Measurements from ENCODE around the gene BEAN1. TPM values are rescaled to one million over a fixed set of nuclear protein-coding genes. Genes with fewer than 3 reads are reported as not detected.
"Not testable (repeated sequence)": the region's sequence is repeated elsewhere in the genome, so short reads cannot be mapped to it uniquely, and the experiment has no call there.

Gene BEAN1
- total RNA-seq, 1 experiment from 2014 or later, result 1.1 TPM

DNA sequence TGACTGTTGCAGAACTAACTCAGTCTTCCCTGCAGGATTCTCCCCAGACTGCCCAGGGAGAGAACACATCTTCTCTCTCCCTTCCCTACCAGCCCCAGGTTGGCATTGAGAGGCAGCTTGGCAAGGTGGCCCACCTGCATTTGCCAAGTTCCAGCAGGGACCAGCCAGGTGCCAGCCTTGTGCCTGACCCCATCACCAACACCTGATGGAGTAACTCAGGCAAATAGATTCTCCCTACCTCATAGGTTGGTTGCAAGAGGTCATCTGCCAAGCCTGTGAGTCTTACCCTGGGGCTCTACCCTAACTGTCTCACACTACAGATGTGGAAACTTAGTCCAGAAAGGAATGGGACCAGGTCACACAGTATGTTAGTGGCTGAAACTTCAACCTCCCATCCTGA lies 20.4 kb downstream of the BEAN1 start:
- ChIA-PET CTCF (interaction anchor here (1.1 to 1.2 kb wide), 3 partner anchors 8 to 90 kb away, joined by 3 read pairs; no protein-coding TSS in a partner anchor), POLR2A (no interaction called here)
- TF ChIP-seq, protein P1, sequence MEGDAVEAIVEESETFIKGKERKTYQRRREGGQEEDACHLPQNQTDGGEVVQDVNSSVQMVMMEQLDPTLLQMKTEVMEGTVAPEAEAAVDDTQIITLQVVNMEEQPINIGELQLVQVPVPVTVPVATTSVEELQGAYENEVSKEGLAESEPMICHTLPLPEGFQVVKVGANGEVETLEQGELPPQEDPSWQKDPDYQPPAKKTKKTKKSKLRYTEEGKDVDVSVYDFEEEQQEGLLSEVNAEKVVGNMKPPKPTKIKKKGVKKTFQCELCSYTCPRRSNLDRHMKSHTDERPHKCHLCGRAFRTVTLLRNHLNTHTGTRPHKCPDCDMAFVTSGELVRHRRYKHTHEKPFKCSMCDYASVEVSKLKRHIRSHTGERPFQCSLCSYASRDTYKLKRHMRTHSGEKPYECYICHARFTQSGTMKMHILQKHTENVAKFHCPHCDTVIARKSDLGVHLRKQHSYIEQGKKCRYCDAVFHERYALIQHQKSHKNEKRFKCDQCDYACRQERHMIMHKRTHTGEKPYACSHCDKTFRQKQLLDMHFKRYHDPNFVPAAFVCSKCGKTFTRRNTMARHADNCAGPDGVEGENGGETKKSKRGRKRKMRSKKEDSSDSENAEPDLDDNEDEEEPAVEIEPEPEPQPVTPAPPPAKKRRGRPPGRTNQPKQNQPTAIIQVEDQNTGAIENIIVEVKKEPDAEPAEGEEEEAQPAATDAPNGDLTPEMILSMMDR (IDR thresholded peaks at IDR 0.05; ENCODE audit: unreplicated experiment), result no peak
- intact Hi-C loops (cut with micrococcal nuclease), result no loop called here
- Mint-ChIP-seq H3K9me3 (ENCODE audit: unreplicated experiment) (no peaks in the 10 kb centered on the region), H3K27me3 (ENCODE audit: insufficient read depth, unreplicated experiment) (no peaks in the 10 kb centered on the region), H3K27ac (ENCODE audit: low read depth, unreplicated experiment) (no peak overlapping the region), H3K36me3 (ENCODE audit: insufficient read depth, unreplicated experiment) (no peaks in the 10 kb centered on the region), H3K4me3 (ENCODE audit: unreplicated experiment) (no peak overlapping the region), H3K4me1 (ENCODE audit: insufficient read depth, unreplicated experiment) (peaks cover 14% of the 10 kb centered on the region)
- no TSS peak for BruUV-seq (replicated peaks)
- DNase-seq (ENCODE audit: unreplicated experiment), result no peak

DNA sequence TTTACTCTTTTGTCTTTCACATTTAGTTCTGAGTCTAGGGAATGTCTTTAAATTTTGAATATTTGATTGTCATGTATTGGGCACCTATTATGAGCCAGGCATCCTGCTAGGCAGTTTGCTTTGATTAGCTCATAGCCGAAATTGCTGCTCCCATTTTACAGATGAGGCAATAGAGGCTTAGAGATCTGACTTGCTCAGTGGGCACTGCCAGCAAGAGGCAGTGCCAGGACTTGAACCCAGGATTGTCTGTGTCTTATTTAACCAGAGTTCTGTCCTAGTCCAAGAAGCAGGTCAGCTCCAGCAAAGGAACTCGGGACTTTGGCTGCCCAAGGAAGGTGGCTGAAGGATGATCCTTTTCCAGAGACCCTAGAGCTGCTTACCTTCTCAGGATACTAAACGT lies 24.5 kb downstream of the BEAN1 start:
- Mint-ChIP-seq H3K27ac (ENCODE audit: low read depth, unreplicated experiment) (no peak overlapping the region), H3K27me3 (ENCODE audit: insufficient read depth, unreplicated experiment) (no peaks in the 10 kb centered on the region), H3K4me1 (ENCODE audit: insufficient read depth, unreplicated experiment) (peaks cover 3% of the 10 kb centered on the region), H3K36me3 (ENCODE audit: insufficient read depth, unreplicated experiment) (no peaks in the 10 kb centered on the region), H3K4me3 (ENCODE audit: unreplicated experiment) (no peak overlapping the region), H3K9me3 (ENCODE audit: unreplicated experiment) (no peaks in the 10 kb centered on the region)
- ChIA-PET POLR2A (no interaction called here), CTCF (interaction anchor here (1.4 kb wide), 1 partner anchor 44 kb away, joined by 7 read pairs; no protein-coding TSS in a partner anchor)
- DNase-seq (ENCODE audit: unreplicated experiment), result no peak
- TF ChIP-seq, protein P1 (IDR thresholded peaks at IDR 0.05; ENCODE audit: unreplicated experiment), result no peak
- intact Hi-C loops (cut with micrococcal nuclease), result no loop called here
- no TSS peak for BruUV-seq (replicated peaks)

DNA sequence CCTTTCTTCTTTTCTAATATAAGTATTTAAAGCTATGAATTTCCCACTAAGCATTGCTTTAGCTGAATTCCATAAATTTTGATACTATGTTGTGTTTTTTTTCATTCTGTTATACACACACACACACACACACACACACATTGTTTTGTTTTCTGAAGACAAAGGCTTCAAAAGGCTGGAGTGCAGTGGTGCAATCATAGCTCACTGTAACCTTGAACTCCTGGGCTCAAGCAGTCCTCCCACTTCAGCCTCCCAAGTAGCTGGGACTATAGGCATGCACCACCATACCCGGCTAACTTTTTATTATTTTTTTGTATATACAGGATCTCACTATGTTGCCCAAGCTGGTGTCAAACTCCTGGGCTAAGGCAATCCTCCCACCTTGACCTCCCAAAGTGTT lies 26.1 kb downstream of the BEAN1 start:
- not testable (repeated sequence) for H3K36me3 Mint-ChIP-seq (ENCODE audit: insufficient read depth, unreplicated experiment); BruUV-seq (replicated peaks)

DNA sequence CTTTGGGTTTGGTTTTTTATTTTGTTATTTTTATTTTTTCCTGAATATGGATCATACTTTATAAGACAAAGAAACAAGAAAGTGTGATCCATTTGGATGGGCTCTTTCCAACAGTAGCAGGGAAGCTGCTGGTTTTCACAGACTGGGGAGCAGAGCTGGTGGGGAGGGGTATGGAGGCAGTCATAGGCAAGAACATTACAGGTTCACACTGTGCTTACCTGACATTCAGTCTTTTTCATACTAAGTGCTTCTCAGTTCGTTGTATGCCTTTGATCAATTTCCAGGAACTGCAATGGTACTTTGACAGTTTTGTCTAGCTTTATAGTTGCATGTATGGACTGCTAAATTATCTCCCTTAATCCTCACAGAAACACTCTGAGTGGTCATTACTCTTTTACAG lies 27.7 kb downstream of the BEAN1 start:
- Mint-ChIP-seq H3K36me3 (ENCODE audit: insufficient read depth, unreplicated experiment) (no peaks in the 10 kb centered on the region), H3K27ac (ENCODE audit: low read depth, unreplicated experiment) (no peak overlapping the region), H3K9me3 (ENCODE audit: unreplicated experiment) (no peaks in the 10 kb centered on the region), H3K4me1 (ENCODE audit: insufficient read depth, unreplicated experiment) (no peaks in the 10 kb centered on the region), H3K4me3 (ENCODE audit: unreplicated experiment) (no peak overlapping the region), H3K27me3 (ENCODE audit: insufficient read depth, unreplicated experiment) (no peaks in the 10 kb centered on the region)
- intact Hi-C loops (cut with micrococcal nuclease), result no loop called here
- TF ChIP-seq, protein P1 (IDR thresholded peaks at IDR 0.05; ENCODE audit: unreplicated experiment), result no peak
- no peak for DNase-seq (ENCODE audit: unreplicated experiment)
- POLR2A ChIA-PET, result interaction anchor here (1.2 kb wide), 1 partner anchor 46 kb away, joined by 3 read pairs; no protein-coding TSS in a partner anchor
- CTCF ChIA-PET, result interaction anchor here (0.6 to 2.4 kb wide), 4 partner anchors 22 to 96 kb away, joined by 4 to 10 read pairs (median 5); no protein-coding TSS in a partner anchor
- no TSS peak for BruUV-seq (replicated peaks)

More for the DNA sequence above, 26.1 kb downstream of the BEAN1 start:
- H3K27me3 Mint-ChIP-seq (ENCODE audit: insufficient read depth, unreplicated experiment); H3K27ac Mint-ChIP-seq (ENCODE audit: low read depth, unreplicated experiment); H3K4me3 Mint-ChIP-seq (ENCODE audit: unreplicated experiment); H3K4me1 Mint-ChIP-seq (ENCODE audit: insufficient read depth, unreplicated experiment); H3K9me3 Mint-ChIP-seq (ENCODE audit: unreplicated experiment); DNase-seq (ENCODE audit: unreplicated experiment); intact Hi-C loops (cut with micrococcal nuclease): not testable (repeated sequence)
- ChIA-PET CTCF (interaction anchor here (0.6 to 0.9 kb wide), 3 partner anchors 26 to 96 kb away, joined by 4 read pairs; no protein-coding TSS in a partner anchor), POLR2A (interaction anchor here (0.7 kb wide), 1 partner anchor 8 kb away, joined by 3 read pairs; no protein-coding TSS in a partner anchor)
